Heart right ventricle (tissue), 16 donors: Measurements from ENCODE around the gene CNOT6L. TPM values are rescaled to one million over a fixed set of nuclear protein-coding genes. Genes with fewer than 3 reads are reported as not detected.

Experiments
- ATAC-seq, 8 donors: fragments of 200-7000 bp; cut with Tn5 transposase; one replicate each; pipeline ENCODE4 v1.9.1; 2020; ENCODE audit warnings: mild to moderate bottlenecking in 8 of 8, moderate library complexity in 8 of 8, moderate number of reproducible peaks in 1 of 8
- DNase-seq, 2 donors: peaks; one replicate each; pipeline ENCODE4 v3.0.0-alpha.2; 2020
- H3K27ac ChIP-seq, 10 donors: fragments of 200-600 bp; sonication (generic) in 2 of 10; one replicate each; pipeline versions ENCODE4 v1.5.0 to v1.8.0; 2020 to 2022; ENCODE audit warnings: mild to moderate bottlenecking in 3 of 10
- H3K27me3 ChIP-seq, 7 donors: fragments of 200-600 bp; one replicate each; pipeline ENCODE4 v1.8.0; 2021 to 2022; ENCODE audit warnings: mild to moderate bottlenecking in 2 of 7
- H3K36me3 ChIP-seq, 9 donors: fragments of 200-600 bp; sonication (generic) in 1 of 9; one replicate each; pipeline versions ENCODE4 v1.5.0 to v1.8.0; 2020 to 2022; ENCODE audit warnings: mild to moderate bottlenecking in 2 of 9
- H3K4me1 ChIP-seq, 9 donors: fragments of 200-600 bp; sonication (generic) in 1 of 9; one replicate each; pipeline versions ENCODE4 v1.5.0 to v1.8.0; 2020 to 2022; ENCODE audit warnings: mild to moderate bottlenecking in 4 of 9
- H3K4me3 ChIP-seq, 10 donors: fragments of 200-600 bp; sonication (generic) in 2 of 10; one replicate each; pipeline versions ENCODE4 v1.5.0 to v1.8.0; 2020 to 2022; ENCODE audit warnings: mild to moderate bottlenecking in 7 of 10, moderate library complexity in 2 of 10
- H3K9me3 ChIP-seq, 11 donors: fragments of 200-600 bp in 10 of 11; sonication (generic) in 2 of 11; one replicate each; pipeline versions ENCODE4 v1.5.0 to v1.8.0; 2013 to 2022; ENCODE audit warnings: mild to moderate bottlenecking in 2 of 11, control low read depth in 1 of 11, moderate library complexity in 1 of 11
- CTCF ChIP-seq, 9 donors: fragments of 200-600 bp; sonication (generic) in 2 of 9; IDR thresholded peaks; one replicate each; pipeline versions ENCODE4 v1.5.0 to v1.8.0; 2021 to 2022; ENCODE audit warnings: antibody characterized with exemption in 9 of 9, mild to moderate bottlenecking in 5 of 9, moderate library complexity in 1 of 9
- WGBS, 2 donors: extraction: QIAGEN DNeasy Blood & Tissue Kit; methylation state at CpG; one replicate each; pipeline ENCODE4 v1.1.7; 2013; ENCODE audit warnings: inconsistent platforms in 1 of 2; 5-methylcytosine and 5-hydroxymethylcytosine counted together
- intact Hi-C, 10 donors: fragments of 100-400 bp; cut with DNase I; formaldehyde crosslinking; loops; one replicate each; pipeline versions ENCODE4 v1.11.1 to v1.14.2; 2022
- polyA plus RNA-seq, 2 donors: library from polyadenylated mRNA; stranded (reverse); fragments of 200-250 nt; gene quantifications; one replicate each; pipeline ENCODE4 v1.2.3, GENCODE V29; 2013
- total RNA-seq, 10 donors: library from RNA; stranded (reverse); fragmentation: NEBNext Ultra II Directional in 3 of 10; extraction: Animal tissue kit (Norgen Biotek cat#: 25700) in 3 of 10; gene quantifications; one replicate each; pipeline versions ENCODE4 v1.2.1 to v1.2.4, GENCODE V29; 2021 to 2023
- donor health status: Arrhythmogenic right ventricular cardiomyopathy.
- donor health status: ischemic (EF 13 %, LVEDD 7.1; RV severe dilation, severe dysfunction).
- donor health status: healthy with polysubstance abuse.
- donor health status: DM: no; HTN: yes; CAD: no.
- donor health status: DM: no; HTN: no; CAD: no.
- donor health status: ischemic (EF 25% LVEDD 6.9; RV normal size, moderate dysfunction).
- donor health status: ischemic (EF 25% LVEDD 5.7; RV mildly dilated, moderate dysfunction).
- donor health status: healthy.
- donor health status: DM: yes; HTN: yes; CAD: no.
- donor health status: Ischemic cardiomyopathy.
- donor health status: ischemic (EF 35%, LVEDD 5.7; RV mildly dilated, moderate dysfunction).
- donor health status: nonischemic (EF 11% LVEDD 7.7; RV severe dilation, severe dysfunction).
- donor health status: DM: yes; HTN: yes; CAD: no.
- donor health status: PGD.
- donor health status: ischemic (EF 29% LVEDD 5.4; RV normal size, mild dysfunction).
- donor health status: nonischemic (EF 23%, LVEDD 6.1; RV moderate dilation, normal function).

Gene CNOT6L
- total and polyA plus RNA-seq, 12 donors = 3.2 to 32.2 (median 23.2) TPM

DNA sequence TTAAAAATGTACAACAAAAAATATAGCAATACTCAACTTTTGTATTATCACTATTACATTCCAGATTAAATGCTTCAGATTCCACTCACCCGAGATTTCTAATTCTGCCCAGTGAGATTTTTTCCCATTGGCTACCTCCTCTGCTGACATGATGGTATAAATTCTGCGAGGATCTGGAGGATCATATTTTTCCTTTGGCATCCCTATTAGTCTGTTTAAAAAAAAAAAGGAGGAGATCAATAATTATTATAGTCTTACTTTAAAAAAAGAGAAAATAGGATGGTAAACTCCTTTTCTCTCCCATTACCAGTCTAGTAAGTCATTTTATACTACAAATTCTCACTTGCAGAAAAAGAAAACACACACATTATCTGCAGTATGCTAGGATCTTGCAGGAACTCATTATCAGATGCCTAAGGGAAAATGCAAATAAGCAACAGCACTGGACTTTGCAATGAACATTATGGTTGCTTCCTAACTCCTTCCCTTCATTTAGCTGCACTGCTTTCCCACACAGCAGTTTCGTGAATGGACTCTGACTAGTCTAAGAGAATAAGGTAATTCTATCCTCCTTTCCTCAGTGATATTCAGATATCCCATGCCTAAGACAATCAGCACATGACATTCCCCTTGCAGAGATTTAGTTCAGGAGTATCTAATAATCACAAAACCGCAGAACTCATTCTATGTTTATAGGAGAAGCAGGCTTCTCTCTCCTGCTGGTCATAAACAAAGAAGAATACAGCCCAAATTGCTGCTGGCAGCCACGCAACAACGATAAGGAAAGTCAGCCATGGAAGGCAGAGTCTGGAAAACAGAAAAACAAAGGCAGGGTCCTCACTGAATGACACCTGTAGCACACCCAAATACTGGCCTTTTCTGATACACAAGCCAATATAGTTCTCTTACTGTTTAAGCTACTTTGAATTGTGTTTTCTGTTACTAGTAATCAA lies 42.7 kb downstream of the CNOT6L start:
- no peak for TF ChIP-seq CTCF (IDR thresholded peaks at IDR 0.05)
- Histone ChIP-seq H3K4me1 (peaks cover 0 to 42% (median 21%) of the 10 kb centered on the region in 9 donors), H3K4me3 (peak overlapping the region in 1 of 10 donors; percentile 3), H3K27me3 (no peaks in the 10 kb centered on the region), H3K36me3 (peaks cover 0 to 48% (median 7%) of the 10 kb centered on the region in 9 donors), H3K27ac (no peak overlapping the region), H3K9me3 (no peaks in the 10 kb centered on the region)
- 66 to 68% methylated on average over 6 of the region's 6 CpGs for WGBS, 2 donors
- intact Hi-C loops = no loop called here
- DNase-seq (no peak), ATAC-seq (peak in 2 of 8 donors; percentile 19 to 37)

- Histone ChIP-seq H3K27ac (no peak overlapping the region), H3K4me1 (peaks cover 0 to 26% (median 21%) of the 10 kb centered on the region in 9 donors), H3K27me3 (no peaks in the 10 kb centered on the region), H3K9me3 (no peaks in the 10 kb centered on the region), H3K36me3 (peaks cover 0 to 79% (median 10%) of the 10 kb centered on the region in 9 donors), H3K4me3 (no peak overlapping the region)
- 97 to 99% methylated on average over 3 of the region's 3 CpGs for WGBS, 2 donors
- TF ChIP-seq CTCF (IDR thresholded peaks at IDR 0.05) = no peak
- DNase-seq (no peak), ATAC-seq (no peak)
- intact Hi-C loops = no loop called here
Measured at GRCh38 chr4:77773101-77773500, 46.1 kb downstream of the CNOT6L start.

DNA sequence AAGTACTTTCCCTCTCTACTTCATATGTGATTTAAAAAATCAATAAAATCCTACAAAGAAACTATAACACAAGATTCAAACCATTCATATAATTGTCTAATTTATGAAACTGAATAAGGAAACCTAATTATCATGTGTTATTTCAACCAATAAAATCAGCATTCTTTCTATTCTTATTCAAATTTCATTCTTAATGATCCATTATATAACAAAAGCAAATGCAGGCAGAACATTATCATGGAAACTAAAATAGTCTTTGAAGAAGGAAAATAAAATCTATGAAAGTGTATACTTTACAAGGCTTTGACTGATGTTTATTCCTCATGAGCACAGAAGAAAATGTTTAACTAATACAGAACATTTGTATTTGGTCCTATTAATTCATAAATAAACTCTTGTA lies 47.6 kb downstream of the CNOT6L start:
- H3K9me3 ChIP-seq = no peaks in the 10 kb centered on the region
- no peak overlapping the region for H3K27ac ChIP-seq
- intact Hi-C loops = no loop called here
- H3K27me3 ChIP-seq = no peaks in the 10 kb centered on the region
- ATAC-seq (no peak), DNase-seq (no peak)
- no peak overlapping the region for H3K4me3 ChIP-seq
- peaks cover 0 to 94% (median 10%) of the 10 kb centered on the region in 9 donors for H3K36me3 ChIP-seq
- no peak for TF ChIP-seq CTCF (IDR thresholded peaks at IDR 0.05)
- H3K4me1 ChIP-seq = peaks cover 0 to 12% (median 7%) of the 10 kb centered on the region in 9 donors

DNA sequence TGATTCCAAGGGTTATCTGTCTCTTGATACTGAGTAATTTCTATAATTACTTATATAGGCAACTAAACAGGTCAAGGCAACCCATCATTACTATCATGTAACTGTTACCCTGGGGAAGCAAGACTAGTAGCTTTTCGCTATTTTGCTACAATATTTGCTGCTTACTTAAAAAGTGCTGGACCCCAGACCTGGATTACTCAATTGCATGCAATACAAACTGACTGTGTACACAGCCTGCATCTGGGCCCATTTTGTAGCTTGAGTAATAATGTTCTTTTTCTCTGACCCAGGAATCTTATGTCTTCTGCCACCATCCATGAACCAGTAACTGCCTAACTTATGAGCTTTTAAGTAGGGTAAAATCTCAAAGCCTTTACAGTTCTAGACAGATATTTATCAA lies 53.4 kb downstream of the CNOT6L start:
- Histone ChIP-seq H3K4me3 (no peak overlapping the region), H3K27me3 (no peaks in the 10 kb centered on the region), H3K9me3 (peaks cover 0 to 27% (median 16%) of the 10 kb centered on the region in 11 donors), H3K4me1 (no peaks in the 10 kb centered on the region), H3K27ac (no peak overlapping the region), H3K36me3 (peaks cover 0 to 86% (median 3%) of the 10 kb centered on the region in 9 donors)
- ATAC-seq (no peak), DNase-seq (no peak)
- TF ChIP-seq CTCF (IDR thresholded peaks at IDR 0.05) = no peak
- intact Hi-C loops = no loop called here
- 100% methylated on average over 1 of the region's 1 CpG for WGBS, 2 donors
